CD4-positive, alpha-beta T cell (primary cell): Measurements from ENCODE around the gene TBX19. TPM values are rescaled to one million over a fixed set of nuclear protein-coding genes. Genes with fewer than 3 reads are reported as not detected.

ENCODE experiments used
- ATAC-seq: fragments of 200-7000 bp; cut with Tn5 transposase; one replicate; pipeline ENCODE4 v1.10.0; 2022; ENCODE audit warnings: mild to moderate bottlenecking; ENCODE audit not compliant: poor library complexity
- CTCF ChIA-PET: fragments of 350-600 bp; sonication (Branson Sonifier 250); formaldehyde crosslinking; loops from one replicate; lab custom pipeline; 2021; ENCODE audit warnings: antibody characterized with exemption, inconsistent platforms; lab: Charles Lee
- POLR2A ChIA-PET: fragments of 350-600 bp; sonication (Branson Sonifier 250); formaldehyde crosslinking; loops from one replicate; lab custom pipeline; 2021; ENCODE audit warnings: antibody characterized with exemption, inconsistent platforms; lab: Charles Lee
- DNase-seq, 14 experiments: peaks; one replicate each; pipeline ENCODE4 v3.0.0-alpha.2; 2013 to 2020; ENCODE audit warnings: mixed read lengths in 2 of 14
- H3K27ac ChIP-seq, 2 donors: one replicate each; pipeline versions ENCODE4 v1.5.1 to v1.7.0; 2013; ENCODE audit warnings: low read length in 2 of 2, low read depth in 1 of 2, mild to moderate bottlenecking in 1 of 2
- H3K27me3 ChIP-seq, 2 experiments: 1 replicate in 1 of 2; 2 replicates in 1 of 2; pipeline versions ENCODE4 v1.6.1 to v1.7.0; 2013; ENCODE audit warnings: low read length in 2 of 2, control low read depth in 1 of 2, mild to moderate bottlenecking in 1 of 2, moderate library complexity in 1 of 2; ENCODE audit not compliant: insufficient read depth in 2 of 2, control insufficient read depth in 1 of 2
- H3K36me3 ChIP-seq: one replicate; pipeline ENCODE4 v1.6.1; 2013; ENCODE audit warnings: low read length, control low read depth; ENCODE audit not compliant: insufficient read depth
- H3K4me1 ChIP-seq: one replicate; pipeline ENCODE4 v1.6.1; 2013; ENCODE audit warnings: low read length, control low read depth; ENCODE audit not compliant: insufficient read depth
- H3K4me3 ChIP-seq: one replicate; pipeline ENCODE4 v1.5.1; 2013; ENCODE audit warnings: mild to moderate bottlenecking, low read length, moderate library complexity
- H3K9me3 ChIP-seq, 2 experiments: 1 replicate in 1 of 2; 2 replicates in 1 of 2; pipeline versions ENCODE4 v1.6.1 to v1.7.0; 2013; ENCODE audit warnings: low read length in 2 of 2, mild to moderate bottlenecking in 2 of 2, control low read depth in 1 of 2, moderate library complexity in 1 of 2; ENCODE audit not compliant: control insufficient read depth in 1 of 2, insufficient read depth in 1 of 2
- H3K27ac Mint-ChIP-seq: one replicate; pipeline ENCODE4 v1.8.0; 2020; ENCODE audit warnings: mixed read lengths
- H3K27me3 Mint-ChIP-seq: one replicate; pipeline ENCODE4 v1.8.0; 2021; ENCODE audit warnings: mixed read lengths
- H3K36me3 Mint-ChIP-seq: one replicate; pipeline ENCODE4 v1.8.0; 2021; ENCODE audit warnings: low read depth, mixed read lengths
- H3K4me1 Mint-ChIP-seq: one replicate; pipeline ENCODE4 v1.8.0; 2021; ENCODE audit warnings: low read depth, mixed read lengths
- H3K4me3 Mint-ChIP-seq: one replicate; pipeline ENCODE4 v1.8.0; 2020; ENCODE audit warnings: mild to moderate bottlenecking, mixed read lengths
- H3K9me3 Mint-ChIP-seq: one replicate; pipeline ENCODE4 v1.8.0; 2020; ENCODE audit warnings: mixed read lengths
- CTCF ChIP-seq: fragments of 200-600 bp; IDR thresholded peaks from one replicate; pipeline ENCODE4 v1.8.0; 2022; ENCODE audit warnings: antibody characterized with exemption, mild to moderate bottlenecking
- intact Hi-C, 2 experiments: fragments of 100-400 bp; cut with DNase I in 1 of 2; cut with micrococcal nuclease in 1 of 2; formaldehyde crosslinking; loops; one replicate each; pipeline versions ENCODE4 v1.15.1 to v1.9.0; 2023 to 2025; cut with DNase I, micrococcal nuclease
- total RNA-seq, 174 experiments: library from RNA in 2 of 174; stranded (reverse) in 2 of 174; gene quantifications; one replicate each; pipeline ENCODE4 v1.2.3 and lab custom pipeline; 2021 to 2026

Gene TBX19
- total RNA-seq, 2 experiments from 2014 or later = 1.6 to 1.8 TPM

GRCh38 chr1:168330285-168330684 lies 49.6 kb downstream of the TBX19 start:
- no peaks in the 10 kb centered on the region for H3K4me1 ChIP-seq
- TF ChIP-seq CTCF = no peak
- H3K4me3 Mint-ChIP-seq = no peak overlapping the region
- H3K9me3 ChIP-seq = no peaks in the 10 kb centered on the region
- H3K36me3 ChIP-seq = no peaks in the 10 kb centered on the region
- CTCF ChIA-PET = interaction anchor here (0.6 kb wide), 1 partner anchor 780 kb away, joined by 3 read pairs; no protein-coding TSS in a partner anchor
- no peaks in the 10 kb centered on the region for H3K9me3 Mint-ChIP-seq
- ATAC-seq (no peak), DNase-seq (no peak)
- H3K27ac ChIP-seq = no peak overlapping the region
- intact Hi-C loops = loop anchor here in 1 of 2 experiments (10.0 kb wide), 1 partner anchor 55 kb away; no protein-coding TSS in a partner anchor
- H3K4me1 Mint-ChIP-seq = no peaks in the 10 kb centered on the region
- POLR2A ChIA-PET = no interaction called here
- no peaks in the 10 kb centered on the region for H3K36me3 Mint-ChIP-seq
- no peaks in the 10 kb centered on the region for H3K27me3 Mint-ChIP-seq
- no peak overlapping the region for H3K4me3 ChIP-seq
- H3K27ac Mint-ChIP-seq = no peak overlapping the region
- no peaks in the 10 kb centered on the region for H3K27me3 ChIP-seq

DNA sequence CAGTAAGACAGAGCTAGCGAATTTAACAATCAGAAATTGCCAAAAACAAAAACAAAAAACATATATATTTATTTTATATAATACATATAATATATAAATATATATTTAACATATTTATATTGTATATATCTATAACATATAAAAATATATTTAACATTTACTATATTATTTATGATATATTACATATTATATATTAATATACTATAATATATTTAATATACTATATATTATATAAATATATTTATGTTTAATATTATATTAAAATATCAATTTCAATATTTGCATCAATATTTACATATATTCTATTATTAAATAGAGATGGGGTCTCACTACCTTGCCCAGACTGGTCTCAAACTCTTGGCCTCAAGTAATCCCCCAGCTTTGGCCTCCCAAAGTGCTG lies 50.9 kb downstream of the TBX19 start:
- no peaks in the 10 kb centered on the region for H3K9me3 Mint-ChIP-seq
- no peaks in the 10 kb centered on the region for H3K4me1 Mint-ChIP-seq
- TF ChIP-seq CTCF = no peak
- no peaks in the 10 kb centered on the region for H3K27me3 Mint-ChIP-seq
- Histone ChIP-seq H3K4me1 (no peaks in the 10 kb centered on the region), H3K36me3 (no peaks in the 10 kb centered on the region), H3K27ac (no peak overlapping the region), H3K27me3 (no peaks in the 10 kb centered on the region), H3K4me3 (no peak overlapping the region), H3K9me3 (no peaks in the 10 kb centered on the region)
- POLR2A ChIA-PET = no interaction called here
- ATAC-seq = no peak
- H3K36me3 Mint-ChIP-seq = no peaks in the 10 kb centered on the region
- no peak for DNase-seq
- no peak overlapping the region for H3K4me3 Mint-ChIP-seq
- intact Hi-C loops = loop anchor here in 1 of 2 experiments (10.0 kb wide), 1 partner anchor 53 kb away; no protein-coding TSS in a partner anchor
- no peak overlapping the region for H3K27ac Mint-ChIP-seq
- CTCF ChIA-PET = interaction anchor here (1.0 kb wide), 1 partner anchor 12 kb away, joined by 3 read pairs; no protein-coding TSS in a partner anchor

- DNase-seq = no peak
- Histone ChIP-seq H3K27me3 (no peaks in the 10 kb centered on the region), H3K4me1 (no peaks in the 10 kb centered on the region), H3K27ac (no peak overlapping the region), H3K36me3 (no peaks in the 10 kb centered on the region), H3K9me3 (no peaks in the 10 kb centered on the region), H3K4me3 (no peak overlapping the region)
- ChIA-PET CTCF (interaction anchor here (0.6 to 1.7 kb wide), 2 partner anchors 9 to 511 kb away, joined by 4 to 6 read pairs; no protein-coding TSS in a partner anchor), POLR2A (interaction anchor here (0.6 kb wide), 1 partner anchor 144 kb away, joined by 3 read pairs; no protein-coding TSS in a partner anchor)
- no peak overlapping the region for H3K4me3 Mint-ChIP-seq
- intact Hi-C loops = loop anchor here in 1 of 2 experiments (10.0 kb wide), 1 partner anchor 51 kb away; no protein-coding TSS in a partner anchor
- no peaks in the 10 kb centered on the region for H3K27me3 Mint-ChIP-seq
- H3K36me3 Mint-ChIP-seq = no peaks in the 10 kb centered on the region
- no peaks in the 10 kb centered on the region for H3K4me1 Mint-ChIP-seq
- TF ChIP-seq CTCF = no peak
- no peak for ATAC-seq
- H3K9me3 Mint-ChIP-seq = no peaks in the 10 kb centered on the region
- H3K27ac Mint-ChIP-seq = no peak overlapping the region
Observed at GRCh38 chr1:168333562-168334276, 53.0 kb downstream of the TBX19 start.
